ENCODE data around the gene HDX.
A peak's percentile ranks its signal among the peaks of the same experiment; 100 is the strongest.
"Not testable (repeated sequence)": the region's sequence is repeated elsewhere in the genome, so short reads cannot be mapped to it uniquely, and the experiment has no call there.

Gene HDX, protein sequence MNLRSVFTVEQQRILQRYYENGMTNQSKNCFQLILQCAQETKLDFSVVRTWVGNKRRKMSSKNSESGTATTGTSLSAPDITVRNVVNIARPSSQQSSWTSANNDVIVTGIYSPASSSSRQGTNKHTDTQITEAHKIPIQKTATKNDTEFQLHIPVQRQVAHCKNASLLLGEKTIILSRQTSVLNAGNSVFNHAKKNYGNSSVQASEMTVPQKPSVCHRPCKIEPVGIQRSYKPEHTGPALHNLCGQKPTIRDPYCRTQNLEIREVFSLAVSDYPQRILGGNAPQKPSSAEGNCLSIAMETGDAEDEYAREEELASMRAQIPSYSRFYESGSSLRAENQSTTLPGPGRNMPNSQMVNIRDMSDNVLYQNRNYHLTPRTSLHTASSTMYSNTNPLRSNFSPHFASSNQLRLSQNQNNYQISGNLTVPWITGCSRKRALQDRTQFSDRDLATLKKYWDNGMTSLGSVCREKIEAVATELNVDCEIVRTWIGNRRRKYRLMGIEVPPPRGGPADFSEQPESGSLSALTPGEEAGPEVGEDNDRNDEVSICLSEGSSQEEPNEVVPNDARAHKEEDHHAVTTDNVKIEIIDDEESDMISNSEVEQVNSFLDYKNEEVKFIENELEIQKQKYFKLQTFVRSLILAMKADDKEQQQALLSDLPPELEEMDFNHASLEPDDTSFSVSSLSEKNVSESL

DNA sequence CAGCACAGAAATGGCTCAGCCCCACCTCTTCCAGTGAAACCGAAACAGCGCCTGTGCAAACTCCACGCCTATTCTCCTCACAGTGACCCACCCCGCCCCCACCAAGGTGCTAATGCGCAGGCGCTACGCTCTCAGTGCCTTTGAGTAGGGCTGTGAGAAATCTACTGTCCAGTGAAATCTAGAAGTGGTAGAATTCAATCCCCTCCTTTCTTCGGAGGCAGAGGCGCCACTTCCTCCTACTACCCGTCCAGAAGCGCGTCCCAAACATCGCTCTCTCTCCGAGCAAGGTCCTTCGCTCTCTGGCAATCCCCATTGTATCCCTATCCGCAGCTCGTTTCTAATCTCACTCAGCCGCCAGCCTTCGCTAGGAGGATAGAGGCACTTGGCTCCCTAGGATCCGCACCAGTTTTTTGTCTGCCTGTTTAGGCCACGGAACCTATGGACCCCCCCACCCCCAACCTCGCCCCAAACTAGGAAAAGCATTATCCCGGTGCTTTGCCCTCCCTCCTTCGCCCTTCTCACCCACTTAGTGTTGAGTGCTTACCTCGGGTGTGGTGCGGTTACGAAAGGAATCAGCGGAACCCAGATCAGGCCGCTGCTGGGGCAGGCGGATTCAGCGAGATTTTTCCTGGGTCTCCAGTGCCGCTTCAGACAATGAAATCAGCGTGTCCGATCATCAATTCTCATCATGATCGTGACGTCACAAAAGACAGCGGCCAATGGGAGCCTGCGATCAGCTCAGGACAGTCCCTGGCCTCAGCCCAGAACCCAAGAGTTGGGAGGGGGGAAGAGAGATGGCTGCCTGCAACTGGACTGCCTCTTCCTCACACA, at the start of gene HDX:
Gene HDX (minus strand): TSS at position 656 of the 831 bp plus-strand sequence. CDS start 27,056 bp downstream, outside the sequence.
- peak; percentile 9 to 29 for DNase-seq (ENCODE audit: low read depth in 1 of 2, low spot score in 1 of 2)

DNA sequence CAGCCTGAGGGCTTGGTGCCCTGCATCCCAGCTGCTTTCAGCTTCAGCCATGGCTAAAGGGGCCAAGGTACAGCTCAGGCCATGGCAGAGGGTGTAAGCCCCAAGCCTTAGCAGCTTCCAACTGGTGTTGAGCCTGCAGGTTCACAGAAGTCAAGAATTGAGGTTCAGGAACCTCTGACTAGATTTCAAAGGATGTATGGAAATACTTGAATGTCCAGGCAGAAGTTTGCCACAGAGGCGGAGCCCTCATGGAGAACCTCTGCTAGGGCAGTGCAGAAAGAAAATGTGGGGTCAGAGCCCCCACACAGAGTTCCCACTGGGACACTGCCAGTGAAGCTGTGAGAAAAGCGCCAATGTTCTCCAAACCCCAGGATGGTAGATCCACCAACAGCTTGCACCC, 39.1 kb upstream of the HDX start:
- not testable (repeated sequence) for DNase-seq (ENCODE audit: low read depth in 1 of 2, low spot score in 1 of 2)

DNA sequence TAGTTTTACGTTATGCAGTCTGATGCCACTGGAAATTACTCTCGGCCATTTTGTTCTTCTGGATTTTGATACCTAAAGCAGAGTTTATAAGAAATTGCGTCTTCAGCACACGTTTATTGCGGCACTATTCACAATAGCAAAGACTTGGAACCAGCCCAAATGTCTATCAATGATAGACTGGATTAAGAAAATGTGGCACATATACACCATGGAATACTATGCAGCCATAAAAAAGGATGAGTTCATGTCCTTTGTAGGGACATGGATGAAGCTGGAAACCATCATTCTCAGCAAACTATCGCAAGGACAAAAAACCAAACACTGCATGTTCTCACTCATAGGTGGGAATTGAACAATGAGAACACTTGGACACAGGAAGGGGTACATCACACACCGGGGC, 35.4 kb upstream of the HDX start:
- not testable (repeated sequence) for DNase-seq (ENCODE audit: low read depth in 1 of 2, low spot score in 1 of 2)

DNA sequence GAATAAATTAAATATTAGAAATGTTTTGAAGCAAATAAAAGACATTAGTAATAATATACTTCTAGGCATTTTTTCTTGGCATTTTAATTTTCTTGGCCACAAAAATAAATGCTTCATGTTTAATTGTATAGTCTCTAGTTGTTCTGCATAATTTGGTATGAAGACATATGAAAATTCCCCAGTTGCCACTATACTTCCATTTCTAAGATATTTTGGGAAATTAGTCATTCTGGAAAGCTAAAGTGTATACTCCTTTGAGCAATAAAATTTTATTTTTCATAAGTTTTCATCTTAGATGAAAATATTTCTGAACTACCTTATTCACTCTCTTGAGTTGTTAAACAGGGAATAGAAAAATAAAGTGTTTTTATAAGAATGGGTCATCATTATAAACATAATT, 13.8 kb downstream of the HDX start:
- DNase-seq (ENCODE audit: low read depth in 1 of 2, low spot score in 1 of 2): no peak

DNA sequence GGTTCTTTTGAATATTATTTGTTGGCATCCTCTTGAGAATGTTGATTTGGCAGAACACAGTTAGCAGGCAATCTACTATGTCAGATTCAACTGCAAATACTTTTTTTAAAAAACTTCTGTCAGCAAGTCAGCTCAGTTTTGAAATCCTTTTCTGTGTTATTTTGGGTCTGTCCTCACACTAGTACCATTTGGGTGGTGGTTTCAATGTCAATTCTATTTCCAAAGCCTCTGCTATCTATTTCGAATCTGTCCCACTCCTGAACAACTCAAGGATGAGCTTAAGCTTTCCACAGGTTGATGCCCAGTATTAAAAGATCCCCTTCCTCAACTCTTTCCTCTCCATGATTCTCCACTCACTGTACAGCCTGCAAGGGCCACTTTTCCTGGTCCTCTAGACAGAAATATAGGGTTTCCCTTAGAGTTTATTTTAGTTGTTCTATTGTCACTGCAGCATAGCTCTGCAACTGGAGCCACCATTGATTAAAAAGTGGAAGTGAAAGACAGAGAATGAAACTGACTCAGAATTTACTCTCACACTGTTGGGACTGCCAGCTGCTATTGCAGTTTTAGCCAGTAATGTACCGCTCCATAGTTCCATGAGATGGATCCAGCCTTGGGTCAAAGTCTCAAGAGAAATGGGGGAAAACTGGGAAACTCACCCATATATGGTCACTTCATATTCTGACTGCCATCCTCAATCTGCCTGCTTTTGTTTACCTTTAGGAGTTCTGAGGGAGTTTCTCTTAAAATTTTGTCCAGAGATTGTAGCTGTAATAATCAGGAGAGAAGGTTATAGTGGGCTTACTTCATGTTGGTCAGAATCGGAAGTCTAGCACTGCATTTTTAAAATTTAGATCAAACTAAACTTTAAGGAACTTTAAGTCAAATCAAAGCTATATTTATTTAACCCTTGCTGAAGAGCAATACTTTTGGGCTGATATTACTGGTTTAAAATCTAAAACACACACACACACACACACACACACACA, 14.6 kb downstream of the HDX start:
- DNase-seq (ENCODE audit: low read depth in 1 of 2, low spot score in 1 of 2): no peak

DNA sequence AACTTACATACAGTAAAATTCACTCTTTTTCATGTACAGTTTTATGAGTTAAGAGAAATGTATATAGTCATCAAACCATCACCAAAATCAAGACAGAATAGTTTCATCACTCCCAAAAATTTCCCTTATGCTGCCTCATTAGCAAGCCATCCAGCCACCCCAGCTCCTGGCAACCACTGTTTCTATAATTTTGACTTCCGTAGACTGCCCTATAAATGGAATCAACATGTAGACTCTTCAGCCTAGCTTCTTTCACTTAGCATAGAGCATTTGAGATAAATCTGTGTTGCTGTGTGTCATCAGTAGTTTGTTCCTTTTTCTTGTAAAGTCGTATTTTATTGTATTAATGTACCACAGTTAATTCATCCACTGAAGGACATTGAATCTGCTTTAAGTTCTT, 23.2 kb downstream of the HDX start:
- no peak for DNase-seq (ENCODE audit: low read depth in 1 of 2, low spot score in 1 of 2)

DNA sequence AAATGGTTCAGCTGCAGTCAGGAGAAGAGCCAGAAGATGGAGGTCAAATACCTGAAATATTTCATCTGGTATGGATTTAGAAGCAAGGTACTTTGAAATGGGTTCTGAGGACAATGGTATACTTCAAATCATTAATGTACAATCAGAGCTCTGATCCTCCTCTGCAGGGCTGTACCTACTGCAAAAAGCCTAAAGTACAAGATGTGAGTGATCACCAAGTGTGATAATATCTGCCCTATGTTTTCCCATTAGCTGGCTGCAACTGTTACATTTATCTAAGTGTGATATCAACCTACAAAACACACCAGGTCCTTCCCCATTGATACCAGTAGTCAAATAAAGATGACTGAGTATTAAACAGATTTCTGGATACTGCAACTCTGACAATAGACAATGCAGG, 25.1 kb downstream of the HDX start:
- DNase-seq (ENCODE audit: low read depth in 1 of 2, low spot score in 1 of 2): no peak

DNA sequence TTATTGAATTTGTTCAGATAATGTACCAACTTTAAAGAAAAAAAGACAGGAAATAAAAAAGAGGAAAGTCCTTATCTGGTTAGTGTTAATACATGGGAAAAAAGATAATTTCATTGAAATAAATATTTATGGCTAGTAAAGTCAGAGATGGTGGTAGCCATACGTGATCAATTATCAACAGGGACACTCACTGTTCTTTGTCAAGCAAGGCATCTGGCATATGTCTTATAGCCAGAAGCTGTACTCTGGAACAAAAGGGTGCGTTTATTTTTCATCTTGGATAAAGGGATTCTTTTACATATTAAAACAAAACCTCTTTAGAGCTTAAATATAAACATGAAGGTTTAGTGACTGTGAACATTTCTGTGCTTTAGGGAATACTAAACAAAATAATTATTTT, 26.7 kb downstream of the HDX start:
- DNase-seq (ENCODE audit: low read depth in 1 of 2, low spot score in 1 of 2): no peak

DNA sequence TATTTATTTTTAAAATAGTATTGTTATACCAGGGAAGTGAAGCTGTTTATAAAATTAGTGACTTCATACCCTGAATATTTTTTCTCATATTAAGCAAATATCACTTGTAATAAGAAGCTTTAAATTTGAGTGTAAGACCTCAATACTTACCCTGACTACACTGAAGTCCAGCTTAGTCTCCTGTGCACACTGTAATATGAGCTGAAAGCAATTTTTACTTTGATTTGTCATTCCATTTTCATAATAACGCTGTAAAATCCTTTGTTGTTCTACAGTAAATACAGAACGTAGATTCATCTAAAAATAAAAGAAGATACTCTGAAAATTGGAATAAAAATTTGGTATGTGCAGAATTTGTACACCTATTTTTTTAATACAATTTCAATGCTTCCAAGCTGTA, 27.2 kb downstream of the HDX start:
- DNase-seq (ENCODE audit: low read depth in 1 of 2, low spot score in 1 of 2): no peak

DNA sequence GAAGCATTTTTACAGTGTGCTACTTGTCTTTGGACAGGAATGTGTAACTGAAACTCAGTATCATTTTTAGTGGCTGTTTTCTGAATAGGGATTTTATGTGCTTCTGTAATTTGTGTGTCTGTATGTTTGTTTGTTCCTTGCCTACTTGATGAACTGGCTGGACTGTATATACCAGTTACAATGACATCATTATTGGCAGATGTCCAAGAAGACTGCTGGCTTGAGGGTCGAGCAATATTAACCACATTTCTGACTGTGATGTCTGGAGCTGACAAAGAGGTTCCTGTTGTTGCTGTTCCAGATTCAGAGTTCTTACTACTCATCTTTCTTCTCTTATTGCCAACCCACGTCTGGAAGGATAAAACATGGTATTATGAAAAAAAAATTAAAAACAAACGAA, 33.0 kb downstream of the HDX start:
- DNase-seq (ENCODE audit: low read depth in 1 of 2, low spot score in 1 of 2): no peak

DNA sequence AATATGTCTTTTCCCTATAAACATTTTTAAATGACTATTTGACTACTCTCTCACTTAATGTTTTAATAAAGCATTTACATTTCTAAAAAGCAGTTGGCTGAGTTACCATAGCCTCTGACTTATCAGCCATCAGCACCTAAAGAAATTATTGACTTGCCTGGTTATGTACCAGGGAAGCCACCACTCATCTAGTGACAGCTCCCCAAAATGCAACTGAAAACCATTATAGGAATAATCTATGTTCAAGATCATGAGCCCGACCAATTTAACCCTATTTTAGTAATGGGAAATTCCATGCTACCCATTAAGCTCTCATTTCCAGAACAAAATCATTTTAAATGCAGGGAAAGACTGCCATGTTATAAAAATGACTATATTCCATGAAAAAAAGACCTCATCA, 34.4 kb downstream of the HDX start:
- no peak for DNase-seq (ENCODE audit: low read depth in 1 of 2, low spot score in 1 of 2)

DNA sequence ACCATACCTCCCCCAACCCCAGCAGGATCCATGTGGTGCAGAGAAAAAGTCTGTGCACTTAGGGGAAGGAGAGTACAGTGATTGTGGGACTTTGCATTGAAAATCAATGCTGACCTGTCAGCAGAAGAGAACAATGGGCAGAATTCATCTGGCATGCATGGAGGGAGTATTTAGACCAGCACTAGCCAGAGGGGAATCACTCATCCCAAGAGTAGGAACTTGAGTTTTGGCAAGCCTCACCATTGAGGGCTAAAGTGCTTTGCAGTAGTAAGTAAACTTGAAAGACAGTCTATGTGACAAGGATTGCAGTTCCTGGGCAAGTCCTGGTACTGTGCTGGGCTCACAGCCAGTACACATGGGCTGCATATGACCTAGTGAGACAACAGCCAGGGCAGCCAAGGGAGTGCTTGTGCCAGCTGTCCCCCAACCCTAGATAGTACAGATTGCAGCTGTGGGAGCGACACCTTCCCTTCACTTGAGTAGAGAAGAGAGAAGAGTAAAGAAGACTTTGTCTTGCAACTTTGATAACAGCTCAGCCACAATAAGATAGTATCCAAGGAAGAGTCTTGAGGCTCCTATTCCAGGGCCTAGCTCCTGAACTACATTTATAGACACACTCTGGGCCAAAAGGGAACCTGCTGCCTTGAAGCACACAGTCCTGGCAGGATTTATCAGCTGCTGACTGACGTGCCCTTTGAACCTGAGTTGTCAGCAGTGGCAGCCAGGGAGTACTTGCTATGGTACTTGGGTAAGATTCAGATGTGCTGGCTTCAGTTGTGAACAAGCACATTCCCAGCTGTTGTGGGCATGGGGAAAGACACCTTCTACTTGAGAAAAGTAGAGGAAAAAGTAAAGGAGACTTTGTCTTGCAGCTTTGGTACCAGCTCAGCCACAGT, 48.7 kb downstream of the HDX start:
- no peak for DNase-seq (ENCODE audit: low read depth in 1 of 2, low spot score in 1 of 2)

DNA sequence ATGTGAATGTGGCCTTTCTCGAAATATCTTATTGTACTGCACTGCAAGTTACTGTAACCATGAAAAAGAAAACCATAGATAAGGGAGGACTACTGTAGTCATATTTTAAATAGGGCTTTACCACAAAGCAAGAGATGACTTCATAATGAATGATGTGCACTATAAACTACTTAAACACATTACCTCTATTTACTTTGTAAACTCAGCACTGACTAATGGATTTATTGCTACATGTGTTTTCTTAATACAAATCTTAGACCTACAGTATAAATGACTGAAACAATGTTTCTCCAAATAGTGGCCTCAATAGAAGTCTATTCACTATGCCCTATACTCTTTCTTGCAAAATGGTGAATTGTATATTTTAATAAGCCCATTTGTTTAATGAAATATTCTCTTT, 61.1 kb downstream of the HDX start:
- no peak for DNase-seq (ENCODE audit: low read depth in 1 of 2, low spot score in 1 of 2)

DNA sequence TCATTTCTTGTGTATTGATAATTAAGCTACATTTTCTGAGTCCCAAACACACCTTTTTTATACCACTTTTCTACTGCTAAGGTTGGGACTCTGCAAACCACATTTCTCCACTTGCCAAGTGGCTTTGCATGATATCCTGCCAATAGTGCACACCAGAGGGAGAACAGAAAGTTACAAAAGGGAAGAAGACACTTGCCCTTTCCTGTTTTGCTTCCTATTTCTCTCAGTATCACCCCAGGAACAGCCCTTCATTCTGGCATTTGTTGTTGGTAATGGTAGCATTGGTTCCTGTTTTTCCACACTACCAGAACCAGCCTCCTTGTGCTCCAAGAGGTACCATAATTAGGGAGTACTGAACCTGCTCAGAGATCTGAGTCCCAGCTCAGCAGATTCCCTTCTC, 87.1 kb downstream of the HDX start:
- no peak for DNase-seq (ENCODE audit: low read depth in 1 of 2, low spot score in 1 of 2)

DNA sequence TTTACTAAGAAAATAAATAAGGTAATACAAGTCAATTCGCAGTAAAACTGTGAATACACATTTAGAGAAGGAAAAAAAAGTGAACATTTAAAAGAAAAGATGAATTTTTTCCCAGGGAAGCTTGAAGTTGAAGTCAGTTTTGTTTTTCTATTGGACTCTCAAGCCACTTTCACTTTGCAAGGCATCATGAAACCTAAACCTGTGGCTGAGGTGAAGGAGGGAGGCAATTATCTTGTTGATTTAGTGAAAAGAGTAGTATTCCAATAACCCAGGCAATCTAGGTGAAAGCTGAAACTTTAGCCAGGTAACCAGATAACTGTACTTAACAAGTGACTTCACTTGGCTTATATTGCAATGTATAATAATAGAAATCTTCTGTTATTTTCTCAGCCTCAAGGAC, 138.6 kb downstream of the HDX start:
- DNase-seq (ENCODE audit: low read depth in 1 of 2, low spot score in 1 of 2): no peak

DNA sequence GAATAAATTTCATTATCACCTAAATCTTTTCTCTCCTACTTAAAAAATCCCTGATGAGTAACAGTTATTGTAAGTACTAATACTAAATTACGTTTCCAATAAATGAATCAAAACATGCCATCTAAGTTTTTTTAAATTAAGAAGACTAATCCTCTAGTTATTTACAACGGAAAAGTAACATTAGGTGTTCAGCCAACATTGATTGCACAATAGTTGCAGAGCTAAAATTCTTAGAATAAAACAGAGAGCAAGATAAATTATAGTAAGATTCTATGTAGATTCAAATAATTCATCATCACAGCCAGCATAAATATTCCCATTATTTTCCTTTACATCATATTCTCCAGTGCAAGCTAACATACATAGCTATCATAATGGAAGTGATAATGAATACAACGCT, 139.2 kb downstream of the HDX start:
- no peak for DNase-seq (ENCODE audit: low read depth in 1 of 2, low spot score in 1 of 2)

DNA sequence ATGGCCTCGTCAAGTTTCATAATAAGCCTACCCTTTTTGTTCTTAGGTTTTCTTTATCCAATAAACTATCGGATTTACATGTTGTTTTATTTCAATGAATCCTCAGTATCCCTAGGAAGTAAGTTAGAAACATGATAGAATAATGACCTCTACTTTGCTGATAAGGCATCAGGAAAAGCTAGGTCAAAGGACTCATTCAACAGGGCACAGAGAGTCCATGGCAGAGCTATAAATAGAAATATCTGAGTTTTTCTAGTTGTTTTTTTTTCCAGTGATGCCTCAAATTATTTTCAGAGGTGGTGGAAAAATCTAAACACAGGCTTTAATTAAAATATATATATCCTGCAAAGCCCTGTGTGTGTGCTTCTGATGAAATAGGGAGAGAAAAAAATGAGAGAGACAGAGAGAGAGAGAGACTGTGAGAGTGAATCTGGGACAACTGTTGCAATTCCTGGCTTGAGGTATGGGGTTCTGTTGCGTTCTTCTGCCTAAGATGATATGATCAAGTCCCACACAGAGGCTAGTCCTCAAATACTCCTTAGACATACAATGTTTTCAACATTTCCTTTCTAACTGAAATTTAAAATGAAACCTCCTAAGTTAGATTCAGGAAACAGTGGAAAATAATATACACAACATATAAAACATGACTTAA, 139.9 kb downstream of the HDX start:
- DNase-seq (ENCODE audit: low read depth in 1 of 2, low spot score in 1 of 2): no peak

DNA sequence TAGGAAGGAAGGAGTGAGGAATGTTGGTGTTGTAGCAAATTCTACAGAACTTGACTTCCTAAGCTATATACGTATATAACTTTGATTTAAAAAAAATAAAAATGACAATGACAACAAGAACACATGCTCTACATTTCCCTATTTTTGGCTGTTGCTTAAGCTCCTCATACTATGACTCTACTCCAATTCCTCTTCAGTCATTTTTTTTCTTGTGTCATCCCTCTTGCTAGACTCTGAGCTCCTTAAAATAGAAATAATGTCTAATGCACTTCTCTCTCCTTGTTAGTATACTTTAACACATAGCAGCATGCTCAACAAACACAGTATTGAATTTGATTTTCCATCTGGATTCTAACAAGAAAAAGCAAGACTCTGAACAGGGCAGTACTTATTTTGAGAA, 144.0 kb downstream of the HDX start:
- no peak for DNase-seq (ENCODE audit: low read depth in 1 of 2, low spot score in 1 of 2)

DNA sequence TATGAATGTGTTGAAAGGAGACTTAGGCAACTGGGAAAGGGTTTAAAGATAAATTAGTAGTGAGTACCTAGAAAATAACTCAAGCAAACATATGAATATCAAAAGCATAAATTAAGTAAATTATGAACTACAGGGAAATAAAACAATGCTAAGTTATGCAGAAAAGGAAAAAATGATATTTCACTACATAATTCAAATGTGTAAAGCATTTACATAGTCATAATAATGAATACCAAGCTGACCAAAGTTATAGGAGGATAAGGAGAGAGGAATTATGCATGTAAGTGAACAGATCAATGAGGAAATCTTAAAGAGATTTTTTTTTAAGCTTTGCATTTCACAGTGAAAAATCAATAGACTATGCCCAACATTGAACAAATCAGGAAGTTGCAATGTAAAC, 145.0 kb downstream of the HDX start:
- no peak for DNase-seq (ENCODE audit: low read depth in 1 of 2, low spot score in 1 of 2)
